ENCODE measurements around the gene SPTLC1.

DNA sequence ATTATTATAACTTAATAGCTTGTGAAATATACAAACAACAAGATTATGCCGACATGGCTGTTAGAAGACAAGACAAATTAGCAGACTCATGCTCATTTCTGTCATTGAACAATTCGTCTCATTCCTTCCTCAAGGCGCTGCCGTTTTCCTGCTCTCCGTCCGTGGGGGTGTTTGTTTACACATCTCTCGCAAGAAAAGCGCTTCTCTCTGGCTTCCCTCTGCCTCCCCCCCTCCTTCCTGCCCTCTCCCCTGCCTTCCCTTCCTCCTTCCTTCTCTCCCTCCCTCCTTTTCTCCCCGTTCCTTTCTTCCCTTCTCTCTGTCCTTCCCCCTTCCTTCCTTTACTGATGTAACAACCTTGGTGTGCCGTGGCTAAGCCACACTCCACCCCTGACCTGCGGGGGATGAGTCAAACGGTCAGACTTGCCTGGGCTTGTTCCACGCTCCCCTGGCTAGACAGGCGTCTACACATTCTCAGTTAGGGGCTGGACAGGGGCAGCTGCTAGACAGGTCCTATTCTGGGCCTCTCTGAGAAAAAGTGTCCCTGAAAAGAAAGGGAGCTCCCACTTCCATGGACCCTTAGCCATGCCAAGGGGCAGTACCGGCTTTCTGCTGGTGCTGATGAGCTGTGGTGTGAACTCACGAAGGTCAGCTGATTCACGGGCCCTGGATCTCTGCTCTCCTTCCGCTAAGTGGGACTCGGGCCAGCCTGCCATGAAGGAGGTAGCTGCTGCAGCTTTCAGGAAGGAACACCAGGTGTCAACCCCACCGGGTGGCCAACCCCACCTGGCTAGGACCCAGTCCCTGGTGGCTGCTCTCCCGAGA lies 32.0 kb upstream of the SPTLC1 start:
- TF ChIP-seq, protein P1, sequence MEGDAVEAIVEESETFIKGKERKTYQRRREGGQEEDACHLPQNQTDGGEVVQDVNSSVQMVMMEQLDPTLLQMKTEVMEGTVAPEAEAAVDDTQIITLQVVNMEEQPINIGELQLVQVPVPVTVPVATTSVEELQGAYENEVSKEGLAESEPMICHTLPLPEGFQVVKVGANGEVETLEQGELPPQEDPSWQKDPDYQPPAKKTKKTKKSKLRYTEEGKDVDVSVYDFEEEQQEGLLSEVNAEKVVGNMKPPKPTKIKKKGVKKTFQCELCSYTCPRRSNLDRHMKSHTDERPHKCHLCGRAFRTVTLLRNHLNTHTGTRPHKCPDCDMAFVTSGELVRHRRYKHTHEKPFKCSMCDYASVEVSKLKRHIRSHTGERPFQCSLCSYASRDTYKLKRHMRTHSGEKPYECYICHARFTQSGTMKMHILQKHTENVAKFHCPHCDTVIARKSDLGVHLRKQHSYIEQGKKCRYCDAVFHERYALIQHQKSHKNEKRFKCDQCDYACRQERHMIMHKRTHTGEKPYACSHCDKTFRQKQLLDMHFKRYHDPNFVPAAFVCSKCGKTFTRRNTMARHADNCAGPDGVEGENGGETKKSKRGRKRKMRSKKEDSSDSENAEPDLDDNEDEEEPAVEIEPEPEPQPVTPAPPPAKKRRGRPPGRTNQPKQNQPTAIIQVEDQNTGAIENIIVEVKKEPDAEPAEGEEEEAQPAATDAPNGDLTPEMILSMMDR (IDR thresholded peaks at IDR 0.05; ENCODE audit: low read length): no peak
- no peak for TF ChIP-seq EZH2 (IDR thresholded peaks at IDR 0.05; ENCODE audit: borderline replicate concordance, low read length)
